Neuronal stem cell (in vitro differentiated cells): ENCODE data around the gene TDRD1.

Source experiments
- DNase-seq: peaks from one replicate; pipeline ENCODE4 v3.0.0-alpha.2; 2013; ENCODE audit warnings: low spot score
- H2AFZ ChIP-seq: one replicate; pipeline ENCODE4 v1.6.1; 2013; ENCODE audit warnings: mild to moderate bottlenecking, low read length, inconsistent platforms
- H2AK5ac ChIP-seq: 2 replicates; pipeline ENCODE4 v1.6.1; 2013; ENCODE audit warnings: low read depth, mild to moderate bottlenecking, inconsistent platforms, low read length, moderate library complexity, mixed read lengths
- H2BK120ac ChIP-seq: 2 replicates; pipeline ENCODE4 v1.6.1; 2013; ENCODE audit warnings: low read depth, mild to moderate bottlenecking, inconsistent platforms, low read length, moderate library complexity, mixed read lengths
- H2BK12ac ChIP-seq: one replicate; pipeline ENCODE4 v1.6.1; 2013; ENCODE audit warnings: low read length, inconsistent platforms
- H2BK15ac ChIP-seq: 2 replicates; pipeline ENCODE4 v1.6.1; 2013; ENCODE audit warnings: mild to moderate bottlenecking, low read length, inconsistent platforms, mixed read lengths
- H2BK5ac ChIP-seq: one replicate; pipeline ENCODE4 v1.6.1; 2013; ENCODE audit warnings: inconsistent platforms, mild to moderate bottlenecking, low read length, moderate library complexity
- H3K14ac ChIP-seq: one replicate; pipeline ENCODE4 v1.6.1; 2013; ENCODE audit warnings: low read length, inconsistent platforms
- H3K18ac ChIP-seq: 2 replicates; pipeline ENCODE4 v1.6.1; 2013; ENCODE audit warnings: low read length, inconsistent platforms
- H3K23ac ChIP-seq: 2 replicates; pipeline ENCODE4 v1.6.1; 2013; ENCODE audit warnings: low read depth, mild to moderate bottlenecking, mixed read lengths, low read length, inconsistent platforms; ENCODE audit not compliant: poor library complexity
- H3K27ac ChIP-seq: replicated peaks from 3 replicates; pipeline ENCODE4 v1.5.1; 2013; ENCODE audit warnings: low read length, inconsistent platforms
- H3K27me3 ChIP-seq, 3 experiments: 2 replicates each; pipeline ENCODE4 v1.6.1; 2013; ENCODE audit warnings: low read length in 3 of 3, mild to moderate bottlenecking in 2 of 3, inconsistent platforms in 1 of 3, low read depth in 1 of 3, mixed read lengths in 1 of 3, moderate library complexity in 1 of 3; ENCODE audit not compliant: control insufficient read depth in 3 of 3, insufficient read depth in 3 of 3
- H3K36me3 ChIP-seq, 2 donors: replicated peaks in 1 of 2; 2 replicates each; pipeline ENCODE4 v1.6.1; 2013; ENCODE audit warnings: low read length in 2 of 2; ENCODE audit not compliant: control insufficient read depth in 2 of 2, insufficient read depth in 2 of 2
- H3K4ac ChIP-seq: 2 replicates; pipeline ENCODE4 v1.6.1; 2013; ENCODE audit warnings: inconsistent platforms, mild to moderate bottlenecking, low read length, moderate library complexity
- H3K4me1 ChIP-seq, 2 donors: 1 replicate in 1 of 2; 2 replicates in 1 of 2; pipeline ENCODE4 v1.6.1; 2013; ENCODE audit warnings: low read length in 2 of 2, low read depth in 1 of 2; ENCODE audit not compliant: control insufficient read depth in 2 of 2, insufficient read depth in 1 of 2
- H3K4me2 ChIP-seq: one replicate; pipeline ENCODE4 v1.6.1; 2013; ENCODE audit warnings: mild to moderate bottlenecking, low read length, inconsistent platforms; ENCODE audit not compliant: insufficient read depth, poor library complexity, severe bottlenecking
- H3K4me3 ChIP-seq, 2 donors: 2 replicates each; pipeline ENCODE4 v1.5.1; 2013; ENCODE audit warnings: low read length in 2 of 2, mild to moderate bottlenecking in 2 of 2, inconsistent platforms in 1 of 2, moderate library complexity in 1 of 2
- H3K79me1 ChIP-seq: one replicate; pipeline ENCODE4 v1.6.1; 2013; ENCODE audit warnings: low read depth, mild to moderate bottlenecking, inconsistent platforms, low read length, moderate library complexity
- H3K9ac ChIP-seq: one replicate; pipeline ENCODE4 v1.6.1; 2013; ENCODE audit warnings: mild to moderate bottlenecking, low read depth, low read length, inconsistent platforms; ENCODE audit not compliant: poor library complexity
- H3K9me3 ChIP-seq, 2 donors: replicated peaks in 1 of 2; 2 replicates each; pipeline versions ENCODE3 to v1.6.1; 2013; ENCODE audit warnings: low read length in 2 of 2, mild to moderate bottlenecking in 2 of 2, inconsistent platforms in 1 of 2, low read depth in 1 of 2, mixed read lengths in 1 of 2, moderate library complexity in 1 of 2; ENCODE audit not compliant: control insufficient read depth in 2 of 2, insufficient read depth in 1 of 2
- H4K8ac ChIP-seq: one replicate; pipeline ENCODE4 v1.6.1; 2013; ENCODE audit warnings: low read depth, mild to moderate bottlenecking, inconsistent platforms, low read length, moderate library complexity
- H4K91ac ChIP-seq: one replicate; pipeline ENCODE4 v1.6.1; 2013; ENCODE audit warnings: low read length, low read depth, mild to moderate bottlenecking, inconsistent platforms; ENCODE audit not compliant: poor library complexity
- WGBS, 2 donors: extraction: QIAGEN DNeasy Blood & Tissue Kit; methylation state at CpG; one replicate each; pipeline ENCODE4 v1.1.7; 2013; ENCODE audit warnings: missing lambda C conversion rate in 2 of 2, mixed read lengths in 1 of 2; ENCODE audit not compliant: insufficient read length in 2 of 2, insufficient replicate concordance in 1 of 2; ENCODE audit errors: extremely low coverage in 2 of 2; 5-methylcytosine and 5-hydroxymethylcytosine counted together

Gene TDRD1

GRCh38 chr10:114215033-114215432 is 35.9 kb downstream of the TDRD1 start:
- no peak overlapping the region for H3K27ac ChIP-seq
- H3K4ac ChIP-seq: no peak overlapping the region
- no peaks in the 10 kb centered on the region for H3K79me1 ChIP-seq
- H3K4me2 ChIP-seq: no peak overlapping the region
- no peak overlapping the region for H2AK5ac ChIP-seq
- H2BK12ac ChIP-seq: no peak overlapping the region
- no peak overlapping the region for H2BK15ac ChIP-seq
- H3K9ac ChIP-seq: no peak overlapping the region
- no peak overlapping the region for H3K4me3 ChIP-seq
- H2BK120ac ChIP-seq: no peak overlapping the region
- H3K36me3 ChIP-seq: no peaks in the 10 kb centered on the region
- no peak overlapping the region for H3K23ac ChIP-seq
- H4K91ac ChIP-seq: no peak overlapping the region
- H3K9me3 ChIP-seq: no peaks in the 10 kb centered on the region
- H2BK5ac ChIP-seq: no peak overlapping the region
- no peak overlapping the region for H3K14ac ChIP-seq
- whole genome bisulfite sequencing, 2 donors: no CpG with 5 or more reads among the region's 1 CpG
- peaks cover 0 to 10% (median 0%) of the 10 kb centered on the region in 3 experiments for H3K27me3 ChIP-seq
- H2AFZ ChIP-seq: no peak overlapping the region
- DNase-seq: no peak
- H3K18ac ChIP-seq: no peak overlapping the region
- no peak overlapping the region for H4K8ac ChIP-seq
- H3K4me1 ChIP-seq: no peaks in the 10 kb centered on the region

DNA sequence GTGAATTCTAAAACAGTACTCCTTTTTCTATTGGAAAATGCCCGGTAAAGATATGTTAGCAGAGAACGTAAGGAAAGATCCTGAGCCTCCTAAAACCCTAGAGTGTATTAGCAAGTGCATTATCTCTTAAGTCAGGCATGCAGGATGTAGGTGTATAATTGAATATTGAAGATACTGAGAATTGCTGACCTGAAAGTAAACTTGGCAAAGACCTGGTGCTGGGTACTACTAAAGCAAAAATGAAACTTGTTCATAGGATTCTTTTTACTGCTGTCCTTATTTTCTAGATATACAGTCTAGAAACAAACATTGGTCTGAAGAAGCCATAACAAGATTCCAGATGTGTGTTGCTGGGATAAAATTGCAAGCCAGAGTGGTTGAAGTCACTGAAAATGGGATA is 41.1 kb downstream of the TDRD1 start:
- H3K9ac ChIP-seq: no peak overlapping the region
- H3K23ac ChIP-seq: no peak overlapping the region
- no peak overlapping the region for H3K4ac ChIP-seq
- H4K8ac ChIP-seq: no peak overlapping the region
- peaks cover 0 to 24% (median 0%) of the 10 kb centered on the region in 3 experiments for H3K27me3 ChIP-seq
- H3K36me3 ChIP-seq: no peaks in the 10 kb centered on the region
- H3K27ac ChIP-seq: no peak overlapping the region
- no peak overlapping the region for H3K4me2 ChIP-seq
- no peak overlapping the region for H2BK12ac ChIP-seq
- H3K14ac ChIP-seq: no peak overlapping the region
- H2BK15ac ChIP-seq: no peak overlapping the region
- no peak overlapping the region for H2BK5ac ChIP-seq
- no peak overlapping the region for H2AK5ac ChIP-seq
- no peaks in the 10 kb centered on the region for H3K9me3 ChIP-seq
- no peaks in the 10 kb centered on the region for H3K4me1 ChIP-seq
- H3K4me3 ChIP-seq: no peak overlapping the region
- no peak overlapping the region for H3K18ac ChIP-seq
- no peak overlapping the region for H2AFZ ChIP-seq
- DNase-seq: no peak
- H3K79me1 ChIP-seq: no peaks in the 10 kb centered on the region
- WGBS, 2 donors: no CpG with 5 or more reads among the region's 2 CpGs
- H2BK120ac ChIP-seq: no peak overlapping the region
- no peak overlapping the region for H4K91ac ChIP-seq

DNA sequence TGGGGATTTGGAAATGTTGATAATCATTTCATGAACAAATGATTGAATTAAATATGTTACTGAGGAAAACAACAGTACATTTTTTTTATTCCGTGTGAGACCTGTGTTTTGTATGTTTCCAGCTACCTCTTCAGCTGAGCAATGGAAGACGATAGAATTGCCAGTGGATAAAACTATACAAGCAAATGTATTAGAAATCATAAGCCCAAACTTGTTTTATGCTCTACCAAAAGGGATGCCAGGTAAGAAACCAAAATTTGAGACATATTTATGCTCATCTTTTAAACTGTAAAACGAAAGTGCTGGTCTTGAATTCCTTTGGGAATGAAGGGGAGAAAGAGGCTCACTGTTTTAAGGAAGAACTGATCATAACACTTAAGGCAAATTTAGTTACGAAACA is 42.1 kb downstream of the TDRD1 start:
- peaks cover 0 to 24% (median 0%) of the 10 kb centered on the region in 3 experiments for H3K27me3 ChIP-seq
- no peak overlapping the region for H2BK15ac ChIP-seq
- H2AK5ac ChIP-seq: no peak overlapping the region
- H4K8ac ChIP-seq: no peak overlapping the region
- no peak overlapping the region for H4K91ac ChIP-seq
- H3K4me1 ChIP-seq: no peaks in the 10 kb centered on the region
- no peak overlapping the region for H3K4me2 ChIP-seq
- H3K79me1 ChIP-seq: no peaks in the 10 kb centered on the region
- H2AFZ ChIP-seq: no peak overlapping the region
- H3K27ac ChIP-seq: no peak overlapping the region
- H2BK120ac ChIP-seq: no peak overlapping the region
- no peak overlapping the region for H2BK5ac ChIP-seq
- H3K14ac ChIP-seq: no peak overlapping the region
- H3K4ac ChIP-seq: no peak overlapping the region
- WGBS, 2 donors: no CpG with 5 or more reads among the region's 4 CpGs
- no peak overlapping the region for H3K4me3 ChIP-seq
- H3K9ac ChIP-seq: no peak overlapping the region
- H3K36me3 ChIP-seq: no peaks in the 10 kb centered on the region
- H3K23ac ChIP-seq: no peak overlapping the region
- H3K18ac ChIP-seq: no peak overlapping the region
- no peaks in the 10 kb centered on the region for H3K9me3 ChIP-seq
- no peak for DNase-seq
- no peak overlapping the region for H2BK12ac ChIP-seq

GRCh38 chr10:114223066-114223465 is 43.9 kb downstream of the TDRD1 start:
- Histone ChIP-seq H3K4me3 (peak overlapping the region in 1 of 2 donors; percentile 70), H3K36me3 (no peaks in the 10 kb centered on the region), H3K4ac (no peak overlapping the region), H3K27ac (no peak overlapping the region), H3K18ac (no peak overlapping the region), H2BK120ac (no peak overlapping the region), H2BK15ac (no peak overlapping the region), H3K9me3 (no peaks in the 10 kb centered on the region), H2BK12ac (no peak overlapping the region), H2AK5ac (no peak overlapping the region), H3K14ac (no peak overlapping the region), H3K23ac (no peak overlapping the region), H2AFZ (no peak overlapping the region), H3K4me2 (no peak overlapping the region), H4K91ac (no peak overlapping the region), H3K9ac (peak overlapping the region; percentile 17), H2BK5ac (no peak overlapping the region), H3K4me1 (no peaks in the 10 kb centered on the region), H4K8ac (no peak overlapping the region), H3K27me3 (peaks cover 0 to 30% (median 0%) of the 10 kb centered on the region in 3 experiments), H3K79me1 (no peaks in the 10 kb centered on the region)
- WGBS, 2 donors: no CpG with 5 or more reads among the region's 4 CpGs
- DNase-seq: no peak
